CD4-positive, alpha-beta T cell (primary cell): ENCODE data around the gene CTNNA2. TPM values are rescaled to one million over a fixed set of nuclear protein-coding genes. Genes with fewer than 3 reads are reported as not detected.

ENCODE experiments used
- ATAC-seq: fragments of 200-7000 bp; cut with Tn5 transposase; one replicate; pipeline ENCODE4 v1.10.0; 2022; ENCODE audit warnings: mild to moderate bottlenecking; ENCODE audit not compliant: poor library complexity
- CTCF ChIA-PET: fragments of 350-600 bp; sonication (Branson Sonifier 250); formaldehyde crosslinking; loops from one replicate; lab custom pipeline; 2021; ENCODE audit warnings: antibody characterized with exemption, inconsistent platforms; lab: Charles Lee
- POLR2A ChIA-PET: fragments of 350-600 bp; sonication (Branson Sonifier 250); formaldehyde crosslinking; loops from one replicate; lab custom pipeline; 2021; ENCODE audit warnings: antibody characterized with exemption, inconsistent platforms; lab: Charles Lee
- DNase-seq, 14 experiments: peaks; one replicate each; pipeline ENCODE4 v3.0.0-alpha.2; 2013 to 2020; ENCODE audit warnings: mixed read lengths in 2 of 14
- H3K27ac ChIP-seq, 2 donors: one replicate each; pipeline versions ENCODE4 v1.5.1 to v1.7.0; 2013; ENCODE audit warnings: low read length in 2 of 2, low read depth in 1 of 2, mild to moderate bottlenecking in 1 of 2
- H3K27me3 ChIP-seq, 2 experiments: 1 replicate in 1 of 2; 2 replicates in 1 of 2; pipeline versions ENCODE4 v1.6.1 to v1.7.0; 2013; ENCODE audit warnings: low read length in 2 of 2, control low read depth in 1 of 2, mild to moderate bottlenecking in 1 of 2, moderate library complexity in 1 of 2; ENCODE audit not compliant: insufficient read depth in 2 of 2, control insufficient read depth in 1 of 2
- H3K36me3 ChIP-seq: one replicate; pipeline ENCODE4 v1.6.1; 2013; ENCODE audit warnings: low read length, control low read depth; ENCODE audit not compliant: insufficient read depth
- H3K4me1 ChIP-seq: one replicate; pipeline ENCODE4 v1.6.1; 2013; ENCODE audit warnings: low read length, control low read depth; ENCODE audit not compliant: insufficient read depth
- H3K4me3 ChIP-seq: one replicate; pipeline ENCODE4 v1.5.1; 2013; ENCODE audit warnings: mild to moderate bottlenecking, low read length, moderate library complexity
- H3K9me3 ChIP-seq, 2 experiments: 1 replicate in 1 of 2; 2 replicates in 1 of 2; pipeline versions ENCODE4 v1.6.1 to v1.7.0; 2013; ENCODE audit warnings: low read length in 2 of 2, mild to moderate bottlenecking in 2 of 2, control low read depth in 1 of 2, moderate library complexity in 1 of 2; ENCODE audit not compliant: control insufficient read depth in 1 of 2, insufficient read depth in 1 of 2
- H3K27ac Mint-ChIP-seq: one replicate; pipeline ENCODE4 v1.8.0; 2020; ENCODE audit warnings: mixed read lengths
- H3K27me3 Mint-ChIP-seq: one replicate; pipeline ENCODE4 v1.8.0; 2021; ENCODE audit warnings: mixed read lengths
- H3K36me3 Mint-ChIP-seq: one replicate; pipeline ENCODE4 v1.8.0; 2021; ENCODE audit warnings: low read depth, mixed read lengths
- H3K4me1 Mint-ChIP-seq: one replicate; pipeline ENCODE4 v1.8.0; 2021; ENCODE audit warnings: low read depth, mixed read lengths
- H3K4me3 Mint-ChIP-seq: one replicate; pipeline ENCODE4 v1.8.0; 2020; ENCODE audit warnings: mild to moderate bottlenecking, mixed read lengths
- H3K9me3 Mint-ChIP-seq: one replicate; pipeline ENCODE4 v1.8.0; 2020; ENCODE audit warnings: mixed read lengths
- intact Hi-C, 2 experiments: fragments of 100-400 bp; cut with DNase I in 1 of 2; cut with micrococcal nuclease in 1 of 2; formaldehyde crosslinking; loops; one replicate each; pipeline versions ENCODE4 v1.15.1 to v1.9.0; 2023 to 2025; cut with DNase I, micrococcal nuclease
- total RNA-seq, 174 experiments: library from RNA in 2 of 174; stranded (reverse) in 2 of 174; gene quantifications; one replicate each; pipeline ENCODE4 v1.2.3 and lab custom pipeline; 2021 to 2026
- TF ChIP-seq, protein P1 (sequence below): fragments of 200-600 bp; IDR thresholded peaks from one replicate; pipeline ENCODE4 v1.8.0; 2022; ENCODE audit warnings: antibody characterized with exemption, mild to moderate bottlenecking

Gene CTNNA2
- total RNA-seq, 2 experiments from 2014 or later, result not detected

DNA sequence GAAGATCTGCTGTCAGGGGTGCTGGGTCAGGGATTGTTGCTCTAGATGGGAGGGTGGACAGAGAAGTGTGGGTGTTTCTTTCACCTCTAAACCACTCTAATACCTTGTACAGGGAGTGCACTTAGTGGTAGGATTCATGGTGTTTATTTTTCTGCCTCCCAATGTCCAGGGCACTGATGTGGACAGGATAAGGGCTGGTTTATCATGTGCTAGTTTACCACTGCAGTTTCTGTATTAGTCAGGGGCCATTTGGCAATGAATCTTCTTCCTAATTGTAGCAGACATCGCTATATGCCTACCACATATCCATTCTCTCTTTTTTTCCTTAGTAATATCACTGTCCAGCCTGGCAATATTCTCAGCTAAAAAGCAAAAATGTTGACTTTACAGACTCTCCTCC, 842.0 kb downstream of the CTNNA2 start:
- Mint-ChIP-seq H3K27ac (no peak overlapping the region), H3K4me1 (no peaks in the 10 kb centered on the region), H3K27me3 (no peaks in the 10 kb centered on the region), H3K9me3 (peaks cover 13% of the 10 kb centered on the region), H3K4me3 (no peak overlapping the region), H3K36me3 (no peaks in the 10 kb centered on the region)
- TF ChIP-seq, protein P1, sequence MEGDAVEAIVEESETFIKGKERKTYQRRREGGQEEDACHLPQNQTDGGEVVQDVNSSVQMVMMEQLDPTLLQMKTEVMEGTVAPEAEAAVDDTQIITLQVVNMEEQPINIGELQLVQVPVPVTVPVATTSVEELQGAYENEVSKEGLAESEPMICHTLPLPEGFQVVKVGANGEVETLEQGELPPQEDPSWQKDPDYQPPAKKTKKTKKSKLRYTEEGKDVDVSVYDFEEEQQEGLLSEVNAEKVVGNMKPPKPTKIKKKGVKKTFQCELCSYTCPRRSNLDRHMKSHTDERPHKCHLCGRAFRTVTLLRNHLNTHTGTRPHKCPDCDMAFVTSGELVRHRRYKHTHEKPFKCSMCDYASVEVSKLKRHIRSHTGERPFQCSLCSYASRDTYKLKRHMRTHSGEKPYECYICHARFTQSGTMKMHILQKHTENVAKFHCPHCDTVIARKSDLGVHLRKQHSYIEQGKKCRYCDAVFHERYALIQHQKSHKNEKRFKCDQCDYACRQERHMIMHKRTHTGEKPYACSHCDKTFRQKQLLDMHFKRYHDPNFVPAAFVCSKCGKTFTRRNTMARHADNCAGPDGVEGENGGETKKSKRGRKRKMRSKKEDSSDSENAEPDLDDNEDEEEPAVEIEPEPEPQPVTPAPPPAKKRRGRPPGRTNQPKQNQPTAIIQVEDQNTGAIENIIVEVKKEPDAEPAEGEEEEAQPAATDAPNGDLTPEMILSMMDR, result no peak
- intact Hi-C loops, result no loop called here
- no peak overlapping the region for H3K4me3 ChIP-seq
- no peaks in the 10 kb centered on the region for H3K9me3 ChIP-seq
- H3K27ac ChIP-seq, result no peak overlapping the region
- no peaks in the 10 kb centered on the region for H3K36me3 ChIP-seq
- CTCF ChIA-PET, result no interaction called here
- POLR2A ChIA-PET, result no interaction called here
- ATAC-seq (no peak), DNase-seq (no peak)
- H3K27me3 ChIP-seq, result no peaks in the 10 kb centered on the region
- H3K4me1 ChIP-seq, result no peaks in the 10 kb centered on the region

DNA sequence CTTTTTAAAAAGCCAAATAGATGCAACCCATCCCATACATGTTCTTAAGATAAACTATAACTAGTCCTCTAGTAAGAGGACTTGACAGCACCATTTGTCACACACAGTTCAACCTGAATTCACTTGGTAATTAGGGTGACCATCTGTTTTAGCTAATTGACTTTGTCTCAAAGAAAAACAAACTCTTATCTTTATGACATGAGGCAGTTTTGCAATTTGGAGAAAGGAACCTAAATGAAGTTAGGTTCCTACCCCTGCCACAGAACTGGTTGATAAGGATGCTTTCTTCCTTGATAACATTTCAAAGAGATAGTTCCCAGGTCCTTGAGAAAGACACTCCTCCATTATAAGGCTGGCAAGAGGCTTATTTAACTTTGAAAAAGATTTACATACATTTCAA, 849.1 kb downstream of the CTNNA2 start:
- no peak overlapping the region for H3K27ac ChIP-seq
- H3K4me3 ChIP-seq, result no peak overlapping the region
- Mint-ChIP-seq H3K9me3 (peaks cover 9% of the 10 kb centered on the region), H3K4me3 (no peak overlapping the region), H3K27me3 (no peaks in the 10 kb centered on the region), H3K27ac (no peak overlapping the region), H3K4me1 (no peaks in the 10 kb centered on the region), H3K36me3 (no peaks in the 10 kb centered on the region)
- CTCF ChIA-PET, result no interaction called here
- H3K27me3 ChIP-seq, result no peaks in the 10 kb centered on the region
- TF ChIP-seq, protein P1, result no peak
- POLR2A ChIA-PET, result no interaction called here
- H3K36me3 ChIP-seq, result no peaks in the 10 kb centered on the region
- intact Hi-C loops, result no loop called here
- DNase-seq (no peak), ATAC-seq (no peak)
- H3K9me3 ChIP-seq, result no peaks in the 10 kb centered on the region
- H3K4me1 ChIP-seq, result no peaks in the 10 kb centered on the region

DNA sequence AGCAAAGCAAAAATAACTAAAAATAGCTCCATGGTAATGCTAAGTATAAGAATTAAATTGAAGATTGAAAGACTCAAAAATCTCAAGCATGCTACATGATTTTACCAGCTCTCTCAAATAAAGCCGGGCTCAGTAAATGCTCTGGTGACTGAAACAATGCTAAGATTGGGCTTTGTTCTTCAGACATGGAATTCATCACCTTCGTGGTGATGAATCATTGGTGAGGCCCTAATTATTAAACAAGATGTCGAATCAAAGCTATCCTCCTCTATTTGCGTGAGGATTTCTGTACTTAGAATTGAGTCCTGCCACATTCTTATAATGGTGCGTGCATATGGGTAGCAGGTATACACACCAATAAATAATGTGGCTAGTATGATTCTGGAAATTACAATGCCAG, 850.5 kb downstream of the CTNNA2 start:
- H3K9me3 Mint-ChIP-seq, result peaks cover 7% of the 10 kb centered on the region
- no peaks in the 10 kb centered on the region for H3K27me3 ChIP-seq
- ChIA-PET POLR2A (no interaction called here), CTCF (interaction anchor here (0.7 kb wide), 1 partner anchor 679 kb away, joined by 3 read pairs; no protein-coding TSS in a partner anchor)
- H3K36me3 ChIP-seq, result no peaks in the 10 kb centered on the region
- no peaks in the 10 kb centered on the region for H3K27me3 Mint-ChIP-seq
- no peaks in the 10 kb centered on the region for H3K9me3 ChIP-seq
- H3K27ac Mint-ChIP-seq, result no peak overlapping the region
- H3K4me1 ChIP-seq, result no peaks in the 10 kb centered on the region
- intact Hi-C loops, result no loop called here
- H3K4me1 Mint-ChIP-seq, result no peaks in the 10 kb centered on the region
- ATAC-seq (no peak), DNase-seq (no peak)
- H3K4me3 Mint-ChIP-seq, result no peak overlapping the region
- no peak overlapping the region for H3K4me3 ChIP-seq
- H3K36me3 Mint-ChIP-seq, result no peaks in the 10 kb centered on the region
- H3K27ac ChIP-seq, result no peak overlapping the region
- TF ChIP-seq, protein P1, result no peak
